ENCODE results near the gene PRDM13. TPM values are rescaled to one million over a fixed set of nuclear protein-coding genes. Genes with fewer than 3 reads are reported as not detected.
"Not testable (repeated sequence)": the region's sequence is repeated elsewhere in the genome, so short reads cannot be mapped to it uniquely, and the experiment has no call there.

The PRDM13 gene
- total RNA-seq, 4 donors from 2014 or later = not detected

DNA sequence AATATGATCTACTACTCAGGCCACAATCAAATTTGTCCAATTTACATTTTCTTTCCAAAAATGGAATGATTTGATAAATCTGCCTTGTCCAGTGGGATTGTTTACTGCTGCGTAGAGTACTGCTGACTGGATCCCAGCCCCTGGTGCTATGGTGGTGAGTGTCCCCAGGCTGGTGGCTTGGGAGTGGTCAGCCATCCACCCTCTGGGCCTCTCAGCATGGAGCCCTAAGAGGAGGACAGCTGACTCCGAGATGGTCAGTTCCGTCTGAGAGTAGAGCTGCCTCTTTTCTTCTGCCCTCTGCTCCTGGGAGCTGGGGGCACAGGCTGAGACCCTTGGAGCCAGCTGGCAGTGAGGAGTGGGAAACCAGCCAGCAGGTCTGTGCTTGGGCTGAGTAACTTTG lies 22.7 kb downstream of the PRDM13 start:
- in situ Hi-C loops (cut with MboI; ENCODE audit: low pct_ligation_motif_present in 1 of 4, low pct_unique_long_range_greater_than_20kb in 1 of 4, low sequenced_read_pairs in 3 of 4) (no loop called here), intact Hi-C loops (cut with DNase I; ENCODE audit: low total_unique reads) (no loop called here)
- WGBS, 2 donors (ENCODE audit: low coverage in 1 of 2) = 71% methylated on average over 3 of the region's 3 CpGs; no CpG with 5 or more reads in 1 of the 2 donors
- TF ChIP-seq POLR2A (IDR thresholded peaks at IDR 0.05) (no peak), POLR2AphosphoS5 (IDR thresholded peaks at IDR 0.05) (no peak), EP300 (IDR thresholded peaks at IDR 0.05; ENCODE audit: low read depth) (no peak)
- TF ChIP-seq, protein P1, sequence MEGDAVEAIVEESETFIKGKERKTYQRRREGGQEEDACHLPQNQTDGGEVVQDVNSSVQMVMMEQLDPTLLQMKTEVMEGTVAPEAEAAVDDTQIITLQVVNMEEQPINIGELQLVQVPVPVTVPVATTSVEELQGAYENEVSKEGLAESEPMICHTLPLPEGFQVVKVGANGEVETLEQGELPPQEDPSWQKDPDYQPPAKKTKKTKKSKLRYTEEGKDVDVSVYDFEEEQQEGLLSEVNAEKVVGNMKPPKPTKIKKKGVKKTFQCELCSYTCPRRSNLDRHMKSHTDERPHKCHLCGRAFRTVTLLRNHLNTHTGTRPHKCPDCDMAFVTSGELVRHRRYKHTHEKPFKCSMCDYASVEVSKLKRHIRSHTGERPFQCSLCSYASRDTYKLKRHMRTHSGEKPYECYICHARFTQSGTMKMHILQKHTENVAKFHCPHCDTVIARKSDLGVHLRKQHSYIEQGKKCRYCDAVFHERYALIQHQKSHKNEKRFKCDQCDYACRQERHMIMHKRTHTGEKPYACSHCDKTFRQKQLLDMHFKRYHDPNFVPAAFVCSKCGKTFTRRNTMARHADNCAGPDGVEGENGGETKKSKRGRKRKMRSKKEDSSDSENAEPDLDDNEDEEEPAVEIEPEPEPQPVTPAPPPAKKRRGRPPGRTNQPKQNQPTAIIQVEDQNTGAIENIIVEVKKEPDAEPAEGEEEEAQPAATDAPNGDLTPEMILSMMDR (IDR thresholded peaks at IDR 0.05) = no peak
- Histone ChIP-seq H3K4me3 (no peak overlapping the region), H3K4me1 (no peaks in the 10 kb centered on the region), H3K9me3 (no peaks in the 10 kb centered on the region), H3K36me3 (no peaks in the 10 kb centered on the region), H3K27me3 (peaks cover 22% of the 10 kb centered on the region), H3K27ac (no peak overlapping the region)
- no peak for DNase-seq

DNA sequence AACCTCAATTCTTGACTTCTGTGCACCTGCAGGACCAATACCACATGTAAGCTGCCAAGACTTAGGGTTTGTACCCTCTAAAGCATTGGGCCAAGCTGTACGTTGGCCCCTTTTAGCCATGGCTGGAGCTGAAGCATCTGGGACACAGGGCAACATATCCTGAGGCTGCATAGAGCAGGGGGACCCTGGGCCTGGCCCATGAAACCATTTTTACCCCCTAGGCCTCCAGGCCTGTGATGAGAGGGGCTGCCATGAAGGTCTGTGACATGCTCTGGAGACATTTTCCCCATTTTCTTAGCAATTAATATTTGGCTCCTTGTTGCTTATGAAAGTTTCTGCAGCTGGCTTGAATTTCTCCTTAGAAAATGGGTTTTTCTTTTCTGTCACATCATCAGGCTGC lies 31.0 kb downstream of the PRDM13 start:
- H3K27me3 ChIP-seq = peaks cover 23% of the 10 kb centered on the region
- in situ Hi-C loops (cut with MboI; ENCODE audit: low pct_ligation_motif_present in 1 of 4, low pct_unique_long_range_greater_than_20kb in 1 of 4, low sequenced_read_pairs in 3 of 4) = no loop called here
- intact Hi-C loops (cut with DNase I; ENCODE audit: low total_unique reads) = no loop called here
- no peak overlapping the region for H3K4me3 ChIP-seq
- TF ChIP-seq, protein P1 (IDR thresholded peaks at IDR 0.05) = no peak
- TF ChIP-seq POLR2A (IDR thresholded peaks at IDR 0.05) (no peak), EP300 (IDR thresholded peaks at IDR 0.05; ENCODE audit: low read depth) (no peak), POLR2AphosphoS5 (IDR thresholded peaks at IDR 0.05) (no peak)
- WGBS, 2 donors (ENCODE audit: low coverage in 1 of 2) = 40% methylated on average over 1 of the region's 1 CpG; no CpG with 5 or more reads in 1 of the 2 donors
- no peaks in the 10 kb centered on the region for H3K4me1 ChIP-seq
- no peak overlapping the region for H3K27ac ChIP-seq
- DNase-seq = no peak
- peaks cover 5 to 8% of the 10 kb centered on the region in 2 donors for H3K9me3 ChIP-seq
- no peaks in the 10 kb centered on the region for H3K36me3 ChIP-seq

DNA sequence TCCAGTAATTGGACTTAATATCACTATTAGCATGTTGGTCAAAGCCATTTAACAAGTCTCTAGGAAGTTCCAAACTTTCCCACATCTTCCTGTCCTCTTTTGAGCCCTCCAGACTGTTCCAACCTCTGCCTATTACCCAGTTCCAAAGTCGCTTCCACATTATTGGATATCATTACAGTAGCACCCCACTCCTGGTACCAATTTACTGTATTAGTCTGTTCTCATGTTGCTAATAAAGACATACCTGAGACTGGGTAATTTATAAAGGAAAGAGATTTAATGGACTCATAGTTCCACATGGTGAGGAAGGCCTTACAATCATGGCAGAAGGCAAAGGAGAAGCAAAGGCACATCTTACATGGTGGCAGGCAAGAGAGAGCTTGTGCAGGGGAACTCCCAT lies 31.7 kb downstream of the PRDM13 start:
- in situ Hi-C loops (cut with MboI; ENCODE audit: low pct_ligation_motif_present in 1 of 4, low pct_unique_long_range_greater_than_20kb in 1 of 4, low sequenced_read_pairs in 3 of 4); H3K4me3 ChIP-seq; intact Hi-C loops (cut with DNase I; ENCODE audit: low total_unique reads): not testable (repeated sequence)

DNA sequence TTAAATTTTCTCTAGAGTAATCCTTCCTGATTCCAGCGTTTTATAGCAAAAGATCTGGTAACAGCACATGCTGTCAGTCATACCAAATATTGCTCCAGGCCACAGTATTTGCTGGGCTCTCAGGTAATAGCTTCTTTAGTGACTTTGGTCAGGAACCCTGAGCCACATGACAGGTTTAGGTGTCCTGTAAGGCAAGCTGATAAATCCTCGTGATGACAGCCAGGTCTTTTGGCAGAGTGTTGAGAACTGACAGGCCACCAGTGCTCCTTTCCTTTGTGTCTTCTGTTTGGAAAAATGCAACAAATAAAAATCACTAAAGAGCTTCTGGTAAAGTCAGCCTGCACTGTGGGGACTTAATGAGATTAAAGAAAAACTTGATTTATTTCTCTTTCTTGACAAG lies 34.6 kb downstream of the PRDM13 start:
- H3K27me3 ChIP-seq = peaks cover 15% of the 10 kb centered on the region
- intact Hi-C loops (cut with DNase I; ENCODE audit: low total_unique reads) = no loop called here
- peaks cover 5 to 8% of the 10 kb centered on the region in 2 donors for H3K9me3 ChIP-seq
- TF ChIP-seq POLR2A (IDR thresholded peaks at IDR 0.05) (no peak), POLR2AphosphoS5 (IDR thresholded peaks at IDR 0.05) (no peak), EP300 (IDR thresholded peaks at IDR 0.05; ENCODE audit: low read depth) (no peak)
- TF ChIP-seq, protein P1 (IDR thresholded peaks at IDR 0.05) = no peak
- no peaks in the 10 kb centered on the region for H3K4me1 ChIP-seq
- DNase-seq = no peak
- H3K4me3 ChIP-seq = no peak overlapping the region
- in situ Hi-C loops (cut with MboI; ENCODE audit: low pct_ligation_motif_present in 1 of 4, low pct_unique_long_range_greater_than_20kb in 1 of 4, low sequenced_read_pairs in 3 of 4) = no loop called here
- 27 to 29% methylated on average over 2 of the region's 2 CpGs for WGBS, 2 donors (ENCODE audit: low coverage in 1 of 2)
- H3K27ac ChIP-seq = no peak overlapping the region
- H3K36me3 ChIP-seq = no peaks in the 10 kb centered on the region

More for the DNA sequence above, 31.7 kb downstream of the PRDM13 start:
- H3K36me3 ChIP-seq, DNase-seq, H3K4me1 ChIP-seq, H3K9me3 ChIP-seq, H3K27ac ChIP-seq: not testable (repeated sequence)
- WGBS, 2 donors (ENCODE audit: low coverage in 1 of 2) = 87 to 91% methylated on average over 1 of the region's 1 CpG
- peaks cover 19% of the 10 kb centered on the region for H3K27me3 ChIP-seq

DNA sequence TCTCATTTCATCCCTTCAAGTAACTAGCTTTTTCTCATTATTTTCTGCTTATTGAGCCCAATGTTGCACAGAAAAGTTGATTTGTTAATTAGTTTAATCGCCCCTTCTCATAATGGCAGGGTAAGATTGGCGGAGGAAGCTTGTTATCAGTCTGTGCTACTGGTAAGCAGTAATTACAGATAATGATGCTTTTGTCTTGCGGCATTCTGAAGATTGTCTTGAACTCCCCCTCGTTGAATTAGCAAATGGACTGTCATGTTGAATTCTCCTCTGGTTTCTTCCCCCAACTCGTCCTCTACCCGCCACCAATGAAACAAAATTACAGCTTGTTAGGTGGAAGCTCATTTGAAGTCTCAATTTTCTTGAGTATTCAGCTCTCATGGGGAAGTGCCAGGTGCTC lies 39.4 kb downstream of the PRDM13 start:
- H3K27ac ChIP-seq = no peak overlapping the region
- in situ Hi-C loops (cut with MboI; ENCODE audit: low pct_ligation_motif_present in 1 of 4, low pct_unique_long_range_greater_than_20kb in 1 of 4, low sequenced_read_pairs in 3 of 4) (no loop called here), intact Hi-C loops (cut with DNase I; ENCODE audit: low total_unique reads) (no loop called here)
- no peaks in the 10 kb centered on the region for H3K9me3 ChIP-seq
- no peak overlapping the region for H3K4me3 ChIP-seq
- H3K36me3 ChIP-seq = no peaks in the 10 kb centered on the region
- peaks cover 18% of the 10 kb centered on the region for H3K27me3 ChIP-seq
- no peak for DNase-seq
- H3K4me1 ChIP-seq = no peaks in the 10 kb centered on the region
- 67 to 73% methylated on average over 2 to 6 of the region's 6 CpGs for WGBS, 2 donors (ENCODE audit: low coverage in 1 of 2)
- TF ChIP-seq POLR2AphosphoS5 (IDR thresholded peaks at IDR 0.05) = no peak
- TF ChIP-seq, protein P1 (IDR thresholded peaks at IDR 0.05) = no peak
- TF ChIP-seq EP300 (IDR thresholded peaks at IDR 0.05; ENCODE audit: low read depth) = no peak
- TF ChIP-seq POLR2A (IDR thresholded peaks at IDR 0.05) = no peak

DNA sequence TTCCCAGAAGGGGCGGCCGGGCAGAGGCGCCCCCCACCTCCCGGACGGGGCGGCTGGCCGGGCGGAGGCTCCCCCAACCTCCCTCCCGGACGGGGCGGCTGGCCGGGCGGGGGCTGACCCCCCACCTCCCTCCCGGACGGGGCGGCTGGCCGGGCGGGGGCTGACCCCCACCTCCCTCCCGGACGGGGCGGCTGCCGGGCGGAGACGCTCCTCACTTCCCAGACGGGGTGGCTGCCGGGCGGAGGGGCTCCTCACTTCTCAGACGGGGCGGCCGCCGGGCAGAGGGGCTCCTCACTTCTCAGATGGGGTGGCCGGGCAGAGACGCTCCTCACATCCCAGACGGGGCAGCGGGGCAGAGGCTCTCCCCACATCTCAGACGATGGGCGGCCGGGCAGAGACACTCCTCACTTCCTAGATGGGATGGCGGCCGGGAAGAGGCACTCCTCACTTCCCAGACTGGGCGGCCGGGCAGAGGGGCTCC lies 43.5 kb downstream of the PRDM13 start:
- H3K27ac ChIP-seq; in situ Hi-C loops (cut with MboI; ENCODE audit: low pct_ligation_motif_present in 1 of 4, low pct_unique_long_range_greater_than_20kb in 1 of 4, low sequenced_read_pairs in 3 of 4); intact Hi-C loops (cut with DNase I; ENCODE audit: low total_unique reads); H3K4me1 ChIP-seq; H3K4me3 ChIP-seq; DNase-seq; H3K9me3 ChIP-seq; H3K27me3 ChIP-seq; H3K36me3 ChIP-seq: not testable (repeated sequence)
- 98% methylated on average over 10 of the region's 42 CpGs; no CpG with 5 or more reads in 1 of the 2 donors for WGBS, 2 donors (ENCODE audit: low coverage in 1 of 2)

All from transverse colon (tissue), 4 donors.